Measurements from ENCODE around the gene TRAM2. TPM values are rescaled to one million over a fixed set of nuclear protein-coding genes. Genes with fewer than 3 reads are reported as not detected.
A peak's percentile ranks its signal among the peaks of the same experiment; 100 is the strongest.

The TRAM2 gene
- total RNA-seq, 1 experiment from 2014 or later = 17.7 TPM

DNA sequence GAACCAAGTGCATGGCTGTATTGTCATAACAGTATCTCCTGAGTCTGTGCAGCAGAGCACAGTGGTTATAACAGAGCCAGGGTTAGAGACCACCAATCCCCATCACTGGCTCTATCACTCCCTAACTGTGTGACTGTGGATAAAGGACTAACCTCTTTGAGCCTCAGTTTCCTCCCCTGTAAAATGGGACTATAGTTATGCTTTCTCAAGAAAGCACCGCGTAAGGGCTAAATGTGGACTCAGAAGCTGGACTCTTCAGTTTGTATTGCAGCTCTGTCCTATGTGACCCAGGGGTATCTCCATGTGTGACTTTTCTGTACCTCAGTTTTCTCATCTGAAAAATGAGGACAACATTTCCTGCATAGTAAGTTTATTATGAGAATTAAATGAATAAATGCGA, 59.9 kb downstream of the TRAM2 start:
- DNase-seq (no peak), ATAC-seq (no peak)
- Histone ChIP-seq H3K79me2 (ENCODE audit: low read length) (peaks cover 18% of the 10 kb centered on the region), H3K4me1 (ENCODE audit: insufficient read depth, low read length) (peaks cover 42% of the 10 kb centered on the region), H4K20me1 (ENCODE audit: low read length) (no peaks in the 10 kb centered on the region), H2AFZ (ENCODE audit: low read length) (no peak overlapping the region), H3K36me3 (ENCODE audit: low read depth, low read length) (peaks cover 8% of the 10 kb centered on the region; the same call in 1 of the 2 replicates), H3K4me3 (ENCODE audit: low read length) (no peak overlapping the region), H3K9me2 (replicated peaks; ENCODE audit: low read length) (no peaks in the 10 kb centered on the region), H3K4me2 (ENCODE audit: low read length) (peak overlapping the region; percentile 69), H3K9ac (ENCODE audit: low read length) (no peak overlapping the region), H3K27ac (ENCODE audit: low read length) (no peak overlapping the region), H3K27me3 (ENCODE audit: low read length) (no peaks in the 10 kb centered on the region), H3K9me3 (ENCODE audit: low read length) (no peaks in the 10 kb centered on the region), H3F3A (ENCODE audit: low read length, unreplicated experiment) (no peaks in the 10 kb centered on the region)
- ChIA-PET POLR2A (ENCODE audit: unreplicated experiment) (no interaction called here), CTCF (interaction anchor here (0.5 kb wide), 1 partner anchor 109 kb away, joined by 11 read pairs; no protein-coding TSS in a partner anchor)
- TF ChIP-seq EZH2phosphoT487 (IDR thresholded peaks at IDR 0.05; ENCODE audit: borderline replicate concordance, low read length) (no peak), EZH2 (IDR thresholded peaks at IDR 0.05; ENCODE audit: low read length, unreplicated experiment) (no peak), CTCF (conservative IDR thresholded peaks at IDR 0.05; ENCODE audit: low read depth, low read length) (no peak)
- intact Hi-C loops (cut with micrococcal nuclease) = loop anchor here (5.0 kb wide), 1 partner anchor 95 kb away; the partner anchor contains the start of gene EFHC1
- BruUV-seq (replicated peaks) = no TSS peak

DNA sequence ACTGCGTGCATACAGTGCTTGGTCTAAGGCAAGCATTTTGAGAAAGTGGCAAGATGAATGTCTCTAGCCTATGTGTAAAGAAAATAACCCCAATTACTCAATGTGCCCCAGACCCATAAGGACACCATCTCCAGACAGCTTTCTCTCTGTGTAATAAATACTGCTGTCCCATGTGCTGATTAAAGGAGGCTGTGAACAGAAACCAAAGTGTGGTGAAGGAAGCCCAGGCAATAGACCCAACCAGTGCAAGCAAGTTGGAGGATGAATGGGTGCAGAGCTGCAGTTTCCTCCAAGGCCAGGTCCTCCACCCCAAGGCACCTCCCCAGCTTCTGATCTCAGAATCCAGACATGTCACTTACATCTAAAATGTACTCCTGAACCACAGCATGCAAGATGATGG, 60.6 kb downstream of the TRAM2 start:
- no peaks in the 10 kb centered on the region for H3K9me3 ChIP-seq (ENCODE audit: low read length)
- H3K9ac ChIP-seq (ENCODE audit: low read length) = no peak overlapping the region
- peaks cover 8% of the 10 kb centered on the region; the same call in 1 of the 2 replicates for H3K36me3 ChIP-seq (ENCODE audit: low read depth, low read length)
- H3K4me1 ChIP-seq (ENCODE audit: insufficient read depth, low read length) = peaks cover 46% of the 10 kb centered on the region
- H3K27ac ChIP-seq (ENCODE audit: low read length) = no peak overlapping the region
- no peak overlapping the region for H3K4me3 ChIP-seq (ENCODE audit: low read length)
- H4K20me1 ChIP-seq (ENCODE audit: low read length) = no peaks in the 10 kb centered on the region
- ChIA-PET CTCF (no interaction called here), POLR2A (ENCODE audit: unreplicated experiment) (no interaction called here)
- intact Hi-C loops (cut with micrococcal nuclease) = loop anchor here (5.0 kb wide), 1 partner anchor 94 kb away; the partner anchor contains the start of gene EFHC1
- BruUV-seq (replicated peaks) = no TSS peak
- H3K4me2 ChIP-seq (ENCODE audit: low read length) = no peak overlapping the region
- no peak overlapping the region for H2AFZ ChIP-seq (ENCODE audit: low read length)
- H3K27me3 ChIP-seq (ENCODE audit: low read length) = no peaks in the 10 kb centered on the region
- ATAC-seq = no peak
- no peaks in the 10 kb centered on the region for H3K9me2 ChIP-seq (replicated peaks; ENCODE audit: low read length)
- no peak for TF ChIP-seq CTCF (conservative IDR thresholded peaks at IDR 0.05; ENCODE audit: low read depth, low read length)
- TF ChIP-seq EZH2 (IDR thresholded peaks at IDR 0.05; ENCODE audit: low read length, unreplicated experiment) = no peak
- H3F3A ChIP-seq (ENCODE audit: low read length, unreplicated experiment) = no peaks in the 10 kb centered on the region
- no peak for DNase-seq
- H3K79me2 ChIP-seq (ENCODE audit: low read length) = peaks cover 18% of the 10 kb centered on the region

GRCh38 chr6:52515219-52515960, 61.5 kb downstream of the TRAM2 start:
- DNase-seq (no peak), ATAC-seq (no peak)
- Histone ChIP-seq H3K36me3 (ENCODE audit: low read depth, low read length) (peaks cover 8% of the 10 kb centered on the region; the same call in 1 of the 2 replicates), H2AFZ (ENCODE audit: low read length) (no peak overlapping the region), H3K27ac (ENCODE audit: low read length) (no peak overlapping the region), H4K20me1 (ENCODE audit: low read length) (no peaks in the 10 kb centered on the region), H3K79me2 (ENCODE audit: low read length) (peaks cover 18% of the 10 kb centered on the region), H3K9me3 (ENCODE audit: low read length) (no peaks in the 10 kb centered on the region), H3K4me2 (ENCODE audit: low read length) (no peak overlapping the region), H3K9ac (ENCODE audit: low read length) (no peak overlapping the region), H3K4me1 (ENCODE audit: insufficient read depth, low read length) (peaks cover 47% of the 10 kb centered on the region), H3K27me3 (ENCODE audit: low read length) (no peaks in the 10 kb centered on the region), H3F3A (ENCODE audit: low read length, unreplicated experiment) (no peaks in the 10 kb centered on the region), H3K9me2 (replicated peaks; ENCODE audit: low read length) (no peaks in the 10 kb centered on the region), H3K4me3 (ENCODE audit: low read length) (no peak overlapping the region)
- POLR2A ChIA-PET (ENCODE audit: unreplicated experiment) = no interaction called here
- TF ChIP-seq CTCF (conservative IDR thresholded peaks at IDR 0.05; ENCODE audit: low read depth, low read length) (no peak), EZH2 (IDR thresholded peaks at IDR 0.05; ENCODE audit: low read length, unreplicated experiment) (no peak), EZH2phosphoT487 (IDR thresholded peaks at IDR 0.05; ENCODE audit: borderline replicate concordance, low read length) (no peak)
- no TSS peak for BruUV-seq (replicated peaks)
- CTCF ChIA-PET = interaction anchor here (0.6 kb wide), 1 partner anchor 108 kb away, joined by 6 read pairs; no protein-coding TSS in a partner anchor
- intact Hi-C loops (cut with micrococcal nuclease) = loop anchor here (5.0 kb wide), 1 partner anchor 93 kb away; the partner anchor contains the start of gene EFHC1

Measured in PC-3 (cell line).